IPS-15b (cell line): ENCODE data around the gene CCDC107.

Experiments
- H3K27me3 ChIP-seq: one replicate; pipeline ENCODE4 v1.6.1; 2013; ENCODE audit warnings: low read length; ENCODE audit not compliant: control insufficient read depth, insufficient read depth
- H3K36me3 ChIP-seq: one replicate; pipeline ENCODE4 v1.6.1; 2013; ENCODE audit warnings: low read length; ENCODE audit not compliant: control insufficient read depth, insufficient read depth
- H3K4me1 ChIP-seq: one replicate; pipeline ENCODE4 v1.6.1; 2013; ENCODE audit warnings: mild to moderate bottlenecking, low read length; ENCODE audit not compliant: control insufficient read depth, insufficient read depth
- H3K4me3 ChIP-seq: one replicate; pipeline ENCODE4 v1.5.1; 2013; ENCODE audit warnings: low read depth, low read length
- H3K9ac ChIP-seq: one replicate; pipeline ENCODE4 v1.6.1; 2013; ENCODE audit warnings: low read depth, mild to moderate bottlenecking, low read length
- H3K9me3 ChIP-seq: one replicate; pipeline ENCODE4 v1.6.1; 2013; ENCODE audit warnings: mild to moderate bottlenecking, low read length; ENCODE audit not compliant: control insufficient read depth, insufficient read depth

The CCDC107 gene

GRCh38 chr9:35653611-35654010, 4.5 kb upstream of the CCDC107 start:
- peaks cover 8% of the 10 kb centered on the region for H3K27me3 ChIP-seq
- no peaks in the 10 kb centered on the region for H3K9me3 ChIP-seq
- H3K4me3 ChIP-seq = no peak overlapping the region
- H3K36me3 ChIP-seq = no peaks in the 10 kb centered on the region
- no peak overlapping the region for H3K9ac ChIP-seq
- peaks cover 12% of the 10 kb centered on the region for H3K4me1 ChIP-seq

- no peak overlapping the region for H3K4me3 ChIP-seq
- H3K9me3 ChIP-seq = no peaks in the 10 kb centered on the region
- H3K4me1 ChIP-seq = peaks cover under 1% of the 10 kb centered on the region
- H3K27me3 ChIP-seq = peaks cover 8% of the 10 kb centered on the region
- peaks cover 10% of the 10 kb centered on the region for H3K36me3 ChIP-seq
- no peak overlapping the region for H3K9ac ChIP-seq
These were observed 1.7 kb upstream of the CCDC107 start for GRCh38 chr9:35656348-35656747.

GRCh38 chr9:35656831-35657545, 1.1 kb upstream of the CCDC107 start:
- H3K4me3 ChIP-seq = peak overlapping the region; percentile 84
- H3K9ac ChIP-seq = peak overlapping the region; percentile 4
- H3K4me1 ChIP-seq = no peaks in the 10 kb centered on the region
- H3K27me3 ChIP-seq = peaks cover 8% of the 10 kb centered on the region
- peaks cover 13% of the 10 kb centered on the region for H3K36me3 ChIP-seq
- no peaks in the 10 kb centered on the region for H3K9me3 ChIP-seq

GRCh38 chr9:35657546-35658136, 451 bp upstream of the CCDC107 start, which contains the start of gene RMRP:
Gene RMRP, minus strand, starts transcription at chr9:35658019.
- Histone ChIP-seq H3K36me3 (peaks cover 19% of the 10 kb centered on the region), H3K9me3 (no peaks in the 10 kb centered on the region), H3K27me3 (peaks cover 8% of the 10 kb centered on the region), H3K9ac (peak within 1 kb of the TSS; percentile 97), H3K4me3 (peak within 1 kb of the TSS; percentile 84), H3K4me1 (no peaks in the 10 kb centered on the region)

- Histone ChIP-seq H3K4me1 (peaks cover 3% of the 10 kb centered on the region), H3K9me3 (no peaks in the 10 kb centered on the region), H3K9ac (peak overlapping the region; percentile 97), H3K4me3 (peak overlapping the region; percentile 84), H3K27me3 (peaks cover 8% of the 10 kb centered on the region), H3K36me3 (peaks cover 27% of the 10 kb centered on the region)
These were observed 802 bp downstream of the CCDC107 start for GRCh38 chr9:35658968-35659220.

GRCh38 chr9:35659340-35659739, 1.2 kb downstream of the CCDC107 start:
- peaks cover 6% of the 10 kb centered on the region for H3K4me1 ChIP-seq
- peaks cover 27% of the 10 kb centered on the region for H3K36me3 ChIP-seq
- no peak overlapping the region for H3K9ac ChIP-seq

GRCh38 chr9:35660966-35661415, 2.9 kb downstream of the CCDC107 start:
- H3K4me3 ChIP-seq = no peak overlapping the region
- H3K9ac ChIP-seq = no peak overlapping the region
- H3K9me3 ChIP-seq = no peaks in the 10 kb centered on the region
- H3K27me3 ChIP-seq = peaks cover 7% of the 10 kb centered on the region
- H3K4me1 ChIP-seq = peaks cover 7% of the 10 kb centered on the region
- H3K36me3 ChIP-seq = peaks cover 27% of the 10 kb centered on the region

More at GRCh38 chr9:35659340-35659739, 1.2 kb downstream of the CCDC107 start:
- peaks cover 8% of the 10 kb centered on the region for H3K27me3 ChIP-seq
- peak overlapping the region; percentile 84 for H3K4me3 ChIP-seq
- H3K9me3 ChIP-seq = no peaks in the 10 kb centered on the region

GRCh38 chr9:35661756-35662350, 3.8 kb downstream of the CCDC107 start:
- Histone ChIP-seq H3K4me3 (no peak overlapping the region), H3K36me3 (peaks cover 27% of the 10 kb centered on the region), H3K4me1 (peaks cover 7% of the 10 kb centered on the region), H3K27me3 (no peaks in the 10 kb centered on the region), H3K9ac (no peak overlapping the region), H3K9me3 (no peaks in the 10 kb centered on the region)

- Histone ChIP-seq H3K27me3 (no peaks in the 10 kb centered on the region), H3K36me3 (peaks cover 27% of the 10 kb centered on the region), H3K4me3 (no peak overlapping the region), H3K9ac (no peak overlapping the region), H3K9me3 (no peaks in the 10 kb centered on the region), H3K4me1 (peaks cover 7% of the 10 kb centered on the region)
These were observed 4.3 kb downstream of the CCDC107 start for GRCh38 chr9:35662437-35662836.

GRCh38 chr9:35664531-35665470, 6.7 kb downstream of the CCDC107 start, which contains the start of gene ARHGEF39:
Gene ARHGEF39, minus strand, starts transcription at chr9:35665195. Its CDS starts 26 bp downstream, at chr9:35665169.
- H3K36me3 ChIP-seq = peaks cover 27% of the 10 kb centered on the region
- H3K4me3 ChIP-seq = peak within 1 kb of the TSS; percentile 92
- H3K27me3 ChIP-seq = no peaks in the 10 kb centered on the region
- H3K4me1 ChIP-seq = peaks cover 7% of the 10 kb centered on the region
- H3K9me3 ChIP-seq = no peaks in the 10 kb centered on the region
- peak within 1 kb of the TSS; percentile 94 for H3K9ac ChIP-seq

- Histone ChIP-seq H3K9ac (no peak overlapping the region), H3K4me3 (peak overlapping the region; percentile 92), H3K4me1 (peaks cover 7% of the 10 kb centered on the region), H3K27me3 (no peaks in the 10 kb centered on the region), H3K36me3 (peaks cover 21% of the 10 kb centered on the region), H3K9me3 (no peaks in the 10 kb centered on the region)
These were observed 7.4 kb downstream of the CCDC107 start for GRCh38 chr9:35665471-35665818.
